Fibroblast of lung (primary cell): Measurements from ENCODE around the gene AKAP12.

Experiments
- CTCF ChIP-seq, 2 donors: IDR thresholded peaks in 1 of 2; conservative IDR thresholded peaks in 1 of 2; 1 replicate in 1 of 2; 2 replicates in 1 of 2; pipeline ENCODE4 v1.5.1; 2011 to 2012; ENCODE audit warnings: low read length in 2 of 2, control low read depth in 1 of 2, inconsistent platforms in 1 of 2, low read depth in 1 of 2, mild to moderate bottlenecking in 1 of 2
- EZH2 ChIP-seq: IDR thresholded peaks from 2 replicates; pipeline ENCODE4 v1.5.1; 2012; ENCODE audit warnings: low read length, control low read depth, mild to moderate bottlenecking; ENCODE audit errors: missing control alignments

GRCh38 chr6:151325075-151326050 is 85.6 kb downstream of the AKAP12 start:
- TF ChIP-seq CTCF (conservative IDR thresholded peaks at IDR 0.05 in 1 of 2, IDR thresholded peaks at IDR 0.05 in 1 of 2; ENCODE audit: low read depth in 1 of 2, low read length in 2 of 2) (no peak), EZH2 (no peak)
